ENCODE data around the gene CCDC122.
"Not testable (repeated sequence)": the region's sequence is repeated elsewhere in the genome, so short reads cannot be mapped to it uniquely, and the experiment has no call there.

The CCDC122 gene

DNA sequence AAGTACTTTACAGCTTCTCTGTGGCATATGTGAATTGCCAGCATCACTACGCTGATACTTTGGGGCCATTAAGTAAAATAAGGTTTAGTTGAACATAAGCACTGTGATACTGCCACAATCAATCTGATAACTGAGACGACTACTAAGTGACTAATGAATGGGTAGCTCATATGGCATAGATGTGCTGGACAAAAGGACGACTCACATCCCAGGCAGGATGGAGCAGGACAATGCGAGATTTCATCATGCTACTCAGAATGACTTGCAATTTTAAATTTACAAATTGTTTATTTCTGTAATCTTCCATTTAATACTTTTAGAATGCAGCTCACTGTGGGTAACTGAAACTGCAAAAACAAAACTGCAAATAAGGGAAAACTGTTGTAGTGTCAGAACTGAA is 13.6 kb downstream of the CCDC122 start:
- H3K36me3 ChIP-seq (ENCODE audit: control insufficient read depth, insufficient read depth, low read length) = no peaks in the 10 kb centered on the region
- no peaks in the 10 kb centered on the region for H3K4me1 ChIP-seq (ENCODE audit: control insufficient read depth, insufficient read depth, low read length)
- H3K27ac ChIP-seq (ENCODE audit: low read depth, low read length) = no peak overlapping the region
- H3K4me3 ChIP-seq (ENCODE audit: low read length) = no peak overlapping the region
- no peaks in the 10 kb centered on the region for H3K27me3 ChIP-seq (ENCODE audit: control insufficient read depth, insufficient read depth, low read length)
- no peak overlapping the region for H3K9ac ChIP-seq (ENCODE audit: low read length)

DNA sequence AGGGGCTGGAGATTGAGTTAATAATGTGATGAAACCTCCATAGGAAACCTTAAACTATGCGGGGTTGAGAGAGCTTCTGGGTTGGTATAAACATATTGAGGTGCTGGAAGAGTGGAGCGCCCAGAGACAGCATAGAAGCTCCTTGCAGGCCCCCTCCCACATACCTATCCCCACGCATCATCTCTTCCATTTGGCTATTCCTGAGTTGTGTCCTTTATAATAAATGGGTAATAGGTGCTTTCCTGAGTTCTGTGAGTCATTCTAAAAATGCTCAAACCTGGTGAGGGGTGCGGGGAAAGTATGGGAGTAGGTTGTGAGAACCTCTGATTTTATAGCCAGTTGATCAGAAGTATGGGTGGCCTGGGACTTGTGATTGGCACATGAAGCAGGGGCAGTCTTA is 14.6 kb downstream of the CCDC122 start:
- H3K27ac ChIP-seq (ENCODE audit: low read depth, low read length) = no peak overlapping the region
- no peaks in the 10 kb centered on the region for H3K27me3 ChIP-seq (ENCODE audit: control insufficient read depth, insufficient read depth, low read length)

GRCh38 chr13:43861863-43862262 is 17.7 kb downstream of the CCDC122 start:
- Histone ChIP-seq H3K9ac (ENCODE audit: low read length) (no peak overlapping the region), H3K4me3 (ENCODE audit: low read length) (no peak overlapping the region), H3K27ac (ENCODE audit: low read depth, low read length) (no peak overlapping the region), H3K4me1 (ENCODE audit: control insufficient read depth, insufficient read depth, low read length) (no peaks in the 10 kb centered on the region), H3K27me3 (ENCODE audit: control insufficient read depth, insufficient read depth, low read length) (no peaks in the 10 kb centered on the region), H3K36me3 (ENCODE audit: control insufficient read depth, insufficient read depth, low read length) (no peaks in the 10 kb centered on the region)

More for the DNA sequence above, 14.6 kb downstream of the CCDC122 start:
- no peaks in the 10 kb centered on the region for H3K4me1 ChIP-seq (ENCODE audit: control insufficient read depth, insufficient read depth, low read length)
- H3K4me3 ChIP-seq (ENCODE audit: low read length) = no peak overlapping the region
- no peaks in the 10 kb centered on the region for H3K36me3 ChIP-seq (ENCODE audit: control insufficient read depth, insufficient read depth, low read length)
- H3K9ac ChIP-seq (ENCODE audit: low read length) = no peak overlapping the region

DNA sequence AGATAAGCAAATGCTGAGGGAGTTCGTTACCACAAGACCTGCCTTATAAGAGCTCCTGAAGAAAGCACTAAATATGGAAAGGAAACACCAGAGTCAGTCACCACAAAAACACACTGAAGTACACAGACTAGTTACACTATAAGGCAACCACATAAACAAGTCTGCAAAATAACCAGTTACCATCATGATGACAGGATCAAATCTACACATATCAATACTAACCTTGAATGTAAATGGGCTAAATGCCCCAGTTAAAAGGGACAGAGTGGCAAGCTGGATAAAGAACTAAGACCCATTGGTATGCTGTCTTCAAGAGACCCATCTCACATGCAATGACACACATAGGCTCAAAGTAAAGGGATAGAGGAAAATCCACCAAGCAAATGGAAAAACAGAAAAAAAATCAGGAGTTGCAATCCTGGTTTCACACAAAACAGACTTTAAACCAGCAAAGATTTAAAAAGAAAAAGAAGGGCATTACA is 26.6 kb downstream of the CCDC122 start:
- H3K4me3 ChIP-seq (ENCODE audit: low read length) = no peak overlapping the region
- H3K4me1 ChIP-seq (ENCODE audit: control insufficient read depth, insufficient read depth, low read length) = no peaks in the 10 kb centered on the region
- H3K27me3 ChIP-seq (ENCODE audit: control insufficient read depth, insufficient read depth, low read length) = no peaks in the 10 kb centered on the region
- no peaks in the 10 kb centered on the region for H3K36me3 ChIP-seq (ENCODE audit: control insufficient read depth, insufficient read depth, low read length)
- H3K27ac ChIP-seq (ENCODE audit: low read depth, low read length) = no peak overlapping the region
- H3K9ac ChIP-seq (ENCODE audit: low read length) = no peak overlapping the region

GRCh38 chr13:43850873-43851272 is 28.7 kb downstream of the CCDC122 start:
- Histone ChIP-seq H3K9ac (ENCODE audit: low read length) (no peak overlapping the region), H3K36me3 (ENCODE audit: control insufficient read depth, insufficient read depth, low read length) (no peaks in the 10 kb centered on the region), H3K27me3 (ENCODE audit: control insufficient read depth, insufficient read depth, low read length) (no peaks in the 10 kb centered on the region), H3K27ac (ENCODE audit: low read depth, low read length) (no peak overlapping the region), H3K4me1 (ENCODE audit: control insufficient read depth, insufficient read depth, low read length) (no peaks in the 10 kb centered on the region), H3K4me3 (ENCODE audit: low read length) (no peak overlapping the region)

DNA sequence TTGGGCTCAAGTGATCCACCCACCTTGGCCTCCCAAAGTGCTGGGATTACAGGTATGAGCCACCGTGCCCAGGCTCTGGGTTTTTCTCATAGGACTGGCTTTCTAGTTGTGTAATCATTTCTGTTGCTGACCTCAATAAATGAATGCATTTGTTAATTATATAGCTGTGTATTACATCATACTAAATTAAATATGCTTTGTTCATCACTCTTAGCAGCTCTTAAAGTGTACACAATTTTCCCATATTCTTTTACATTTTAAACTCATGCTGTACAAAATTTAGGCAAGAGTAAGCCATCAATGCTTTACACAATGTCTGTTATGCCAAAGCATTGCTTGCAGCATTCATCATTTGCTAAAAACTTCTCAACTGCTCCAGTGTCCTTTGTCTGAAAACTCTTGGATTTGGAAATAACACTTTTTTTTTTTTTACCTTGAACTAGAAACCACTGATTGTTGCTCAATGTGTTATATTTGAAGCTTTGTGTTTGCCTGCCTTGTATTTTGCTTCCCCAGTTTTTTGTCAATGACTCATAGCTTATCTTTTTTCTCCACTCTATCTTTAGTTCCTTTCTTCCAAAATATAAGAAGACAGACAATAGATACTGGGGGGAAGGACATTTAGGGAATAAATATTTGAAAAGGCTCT is 31.4 kb downstream of the CCDC122 start:
- no peaks in the 10 kb centered on the region for H3K36me3 ChIP-seq (ENCODE audit: control insufficient read depth, insufficient read depth, low read length)
- no peak overlapping the region for H3K9ac ChIP-seq (ENCODE audit: low read length)
- no peak overlapping the region for H3K4me3 ChIP-seq (ENCODE audit: low read length)
- H3K27ac ChIP-seq (ENCODE audit: low read depth, low read length) = no peak overlapping the region
- H3K27me3 ChIP-seq (ENCODE audit: control insufficient read depth, insufficient read depth, low read length) = no peaks in the 10 kb centered on the region
- H3K4me1 ChIP-seq (ENCODE audit: control insufficient read depth, insufficient read depth, low read length) = no peaks in the 10 kb centered on the region

DNA sequence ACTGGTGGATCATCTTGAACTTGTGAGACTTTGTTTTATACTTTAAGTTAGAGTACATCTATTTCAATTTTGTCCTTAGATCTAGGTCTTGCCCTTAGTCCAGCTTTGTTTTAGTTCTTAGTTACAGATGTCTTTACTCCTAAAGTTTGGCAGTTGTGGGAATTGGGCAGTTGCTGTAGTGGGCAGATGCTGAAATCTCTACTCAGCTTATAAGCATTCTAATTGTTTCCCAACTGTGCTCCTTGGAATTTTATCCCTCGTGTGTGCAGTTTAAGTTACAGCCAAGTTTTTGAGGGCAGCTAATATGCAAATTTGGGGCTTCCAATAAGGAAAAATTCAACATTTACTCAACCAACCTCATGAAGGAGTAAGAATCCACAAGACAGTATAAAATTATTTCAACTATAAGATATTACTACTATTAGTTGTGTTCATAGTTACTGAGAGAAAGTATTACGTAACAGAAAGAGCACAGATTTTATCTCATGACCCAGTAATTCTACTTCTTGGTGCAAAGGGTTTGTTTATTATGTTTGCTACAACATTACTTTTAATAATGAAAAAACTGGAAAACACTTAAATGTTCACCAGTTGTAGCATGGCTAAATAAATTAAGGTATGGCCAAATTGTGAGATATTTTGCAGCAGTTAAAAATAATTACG is 32.9 kb downstream of the CCDC122 start:
- Histone ChIP-seq H3K27ac (ENCODE audit: low read depth, low read length) (no peak overlapping the region), H3K4me1 (ENCODE audit: control insufficient read depth, insufficient read depth, low read length) (no peaks in the 10 kb centered on the region), H3K27me3 (ENCODE audit: control insufficient read depth, insufficient read depth, low read length) (no peaks in the 10 kb centered on the region), H3K36me3 (ENCODE audit: control insufficient read depth, insufficient read depth, low read length) (no peaks in the 10 kb centered on the region), H3K4me3 (ENCODE audit: low read length) (no peak overlapping the region), H3K9ac (ENCODE audit: low read length) (no peak overlapping the region)

DNA sequence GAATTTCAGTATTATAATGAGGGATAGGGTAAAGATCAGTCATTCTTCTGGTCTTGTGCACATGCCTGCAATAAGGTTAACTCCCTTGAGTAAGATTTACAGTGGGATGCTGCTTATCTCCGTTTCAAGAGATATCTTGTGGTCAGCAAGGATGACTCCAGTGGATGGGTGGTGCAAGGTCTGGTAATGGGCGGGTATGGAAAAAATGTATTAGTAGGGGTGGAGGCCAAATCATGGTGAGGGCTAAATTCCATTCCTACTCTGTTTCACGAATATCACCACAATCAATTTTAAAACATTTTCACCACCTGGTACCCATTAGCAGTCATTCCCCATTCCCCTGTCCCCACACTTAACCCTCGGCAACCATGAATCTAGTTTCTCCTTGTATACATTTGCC is 40.6 kb downstream of the CCDC122 start:
- no peaks in the 10 kb centered on the region for H3K4me1 ChIP-seq (ENCODE audit: control insufficient read depth, insufficient read depth, low read length)
- H3K27me3 ChIP-seq (ENCODE audit: control insufficient read depth, insufficient read depth, low read length) = no peaks in the 10 kb centered on the region
- H3K4me3 ChIP-seq (ENCODE audit: low read length) = no peak overlapping the region
- H3K9ac ChIP-seq (ENCODE audit: low read length) = no peak overlapping the region
- no peak overlapping the region for H3K27ac ChIP-seq (ENCODE audit: low read depth, low read length)
- H3K36me3 ChIP-seq (ENCODE audit: control insufficient read depth, insufficient read depth, low read length) = no peaks in the 10 kb centered on the region

DNA sequence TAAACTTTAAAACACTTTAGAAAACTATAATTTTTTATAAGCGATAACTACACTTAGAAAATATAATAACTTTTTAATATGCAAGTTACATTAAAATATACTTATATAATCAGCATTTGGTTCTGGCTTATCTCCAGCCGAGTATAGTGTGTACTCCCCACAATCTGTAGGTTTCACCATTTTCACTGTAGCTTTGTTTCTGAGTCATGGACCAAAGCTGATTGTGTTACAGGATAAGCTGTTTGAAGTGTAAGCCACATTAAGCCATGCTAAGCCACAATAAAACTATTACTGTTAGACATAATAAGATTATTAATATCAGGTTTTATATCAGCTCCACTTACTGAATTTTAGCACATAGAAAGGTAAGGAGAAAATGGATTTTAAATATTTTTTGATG is 43.8 kb downstream of the CCDC122 start:
- no peak overlapping the region for H3K9ac ChIP-seq (ENCODE audit: low read length)
- no peak overlapping the region for H3K27ac ChIP-seq (ENCODE audit: low read depth, low read length)
- no peak overlapping the region for H3K4me3 ChIP-seq (ENCODE audit: low read length)
- no peaks in the 10 kb centered on the region for H3K4me1 ChIP-seq (ENCODE audit: control insufficient read depth, insufficient read depth, low read length)
- no peaks in the 10 kb centered on the region for H3K36me3 ChIP-seq (ENCODE audit: control insufficient read depth, insufficient read depth, low read length)
- no peaks in the 10 kb centered on the region for H3K27me3 ChIP-seq (ENCODE audit: control insufficient read depth, insufficient read depth, low read length)

DNA sequence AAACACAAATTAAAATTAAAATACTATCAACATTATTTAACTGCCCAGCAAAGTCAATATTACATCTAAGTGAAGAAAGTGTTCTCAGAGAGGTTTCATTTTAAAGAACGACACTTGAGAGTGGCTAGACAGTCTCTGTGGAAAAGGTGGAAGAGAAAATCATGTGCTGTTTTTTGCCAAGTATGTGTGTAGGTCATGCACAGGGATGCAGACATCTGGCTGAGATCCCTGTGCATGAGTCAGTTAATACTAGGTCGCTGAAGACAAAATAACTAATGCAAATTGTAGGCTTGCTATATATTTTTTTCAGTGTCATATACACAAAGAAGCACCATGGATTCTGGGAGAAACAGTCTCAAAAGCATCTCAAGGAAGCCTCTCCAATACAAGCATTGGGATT is 48.5 kb downstream of the CCDC122 start:
- Histone ChIP-seq H3K27ac (ENCODE audit: low read depth, low read length) (no peak overlapping the region), H3K27me3 (ENCODE audit: control insufficient read depth, insufficient read depth, low read length) (no peaks in the 10 kb centered on the region), H3K36me3 (ENCODE audit: control insufficient read depth, insufficient read depth, low read length) (no peaks in the 10 kb centered on the region), H3K4me1 (ENCODE audit: control insufficient read depth, insufficient read depth, low read length) (no peaks in the 10 kb centered on the region), H3K4me3 (ENCODE audit: low read length) (no peak overlapping the region), H3K9ac (ENCODE audit: low read length) (no peak overlapping the region)

- Histone ChIP-seq H3K9ac (ENCODE audit: low read length) (no peak overlapping the region), H3K27me3 (ENCODE audit: control insufficient read depth, insufficient read depth, low read length) (no peaks in the 10 kb centered on the region), H3K4me3 (ENCODE audit: low read length) (no peak overlapping the region), H3K27ac (ENCODE audit: low read depth, low read length) (no peak overlapping the region), H3K36me3 (ENCODE audit: control insufficient read depth, insufficient read depth, low read length) (no peaks in the 10 kb centered on the region), H3K4me1 (ENCODE audit: control insufficient read depth, insufficient read depth, low read length) (no peaks in the 10 kb centered on the region)
Measured at GRCh38 chr13:43830497-43830881, 49.1 kb downstream of the CCDC122 start.

GRCh38 chr13:43824656-43825055 is 54.9 kb downstream of the CCDC122 start:
- H3K4me3 ChIP-seq (ENCODE audit: low read length); H3K27ac ChIP-seq (ENCODE audit: low read depth, low read length); H3K9ac ChIP-seq (ENCODE audit: low read length); H3K27me3 ChIP-seq (ENCODE audit: control insufficient read depth, insufficient read depth, low read length); H3K36me3 ChIP-seq (ENCODE audit: control insufficient read depth, insufficient read depth, low read length); H3K4me1 ChIP-seq (ENCODE audit: control insufficient read depth, insufficient read depth, low read length): not testable (repeated sequence)

DNA sequence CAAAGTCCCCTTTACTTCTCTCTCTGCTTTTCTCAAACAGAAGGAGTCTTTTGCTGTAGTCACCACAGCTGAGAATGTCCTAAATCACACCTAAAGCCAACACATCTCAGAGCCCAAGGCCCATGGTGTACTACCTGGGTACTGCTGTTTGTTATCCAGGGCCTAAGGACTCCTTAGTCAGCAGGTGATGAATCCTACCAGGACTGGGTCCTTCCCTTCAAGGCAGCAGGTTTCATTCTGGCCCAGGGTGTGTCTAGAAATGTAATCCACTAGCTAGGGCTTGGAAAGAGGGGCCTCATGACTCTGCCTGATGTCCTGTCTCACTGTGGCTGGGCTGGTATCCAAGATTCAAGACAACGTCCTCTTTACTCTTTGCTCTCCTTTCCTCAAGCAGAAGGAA is 56.6 kb downstream of the CCDC122 start:
- H3K9ac ChIP-seq (ENCODE audit: low read length) = no peak overlapping the region
- H3K27ac ChIP-seq (ENCODE audit: low read depth, low read length) = no peak overlapping the region
- H3K4me3 ChIP-seq (ENCODE audit: low read length) = no peak overlapping the region
- H3K27me3 ChIP-seq (ENCODE audit: control insufficient read depth, insufficient read depth, low read length) = no peaks in the 10 kb centered on the region
- H3K36me3 ChIP-seq (ENCODE audit: control insufficient read depth, insufficient read depth, low read length) = no peaks in the 10 kb centered on the region
- no peaks in the 10 kb centered on the region for H3K4me1 ChIP-seq (ENCODE audit: control insufficient read depth, insufficient read depth, low read length)

Measured in rectal smooth muscle tissue (tissue), 1 donor.